Activated T-helper 2 cell treated with anti-CD3 and anti-CD28 coated beads, Interferon-gamma antibody, Interleukin-2, Interleukin-4, amounts not matched to agents 10 μg/mL and 5 μg/mL and 100 μg/mL, durations not matched to agents 14 hours and 24 hours and 36 hours (primary cell): ENCODE results near the gene KLHL18. TPM values are rescaled to one million over a fixed set of nuclear protein-coding genes. Genes with fewer than 3 reads are reported as not detected.
"Not testable (repeated sequence)": the region's sequence is repeated elsewhere in the genome, so short reads cannot be mapped to it uniquely, and the experiment has no call there.

Source experiments
- DNase-seq: peaks from one replicate; pipeline ENCODE4 v3.0.0; 2021; ENCODE audit warnings: low spot score
- H3K27ac Mint-ChIP-seq: one replicate; pipeline ENCODE4 v1.8.0; 2021; ENCODE audit warnings: mixed read lengths
- H3K27me3 Mint-ChIP-seq: one replicate; pipeline ENCODE4 v1.8.0; 2021; ENCODE audit warnings: low read depth, mixed read lengths
- H3K36me3 Mint-ChIP-seq: one replicate; pipeline ENCODE4 v1.8.0; 2021; ENCODE audit warnings: low read depth, mixed read lengths
- H3K4me1 Mint-ChIP-seq: one replicate; pipeline ENCODE4 v1.8.0; 2021; ENCODE audit warnings: low read depth, mixed read lengths
- H3K4me3 Mint-ChIP-seq: one replicate; pipeline ENCODE4 v1.8.0; 2021; ENCODE audit warnings: low read depth, mild to moderate bottlenecking, moderate library complexity, mixed read lengths
- H3K9me3 Mint-ChIP-seq: one replicate; pipeline ENCODE4 v1.8.0; 2021; ENCODE audit warnings: mixed read lengths
- intact Hi-C: fragments of 100-400 bp; cut with micrococcal nuclease; formaldehyde crosslinking; loops from one replicate; pipeline ENCODE4 v1.15.1; 2023
- total RNA-seq: library from RNA; stranded (reverse); gene quantifications from 2 replicates; pipeline ENCODE4 v1.2.3, GENCODE V29; 2022

Gene KLHL18
- total RNA-seq, 1 donor from 2014 or later = 35.7 TPM

DNA sequence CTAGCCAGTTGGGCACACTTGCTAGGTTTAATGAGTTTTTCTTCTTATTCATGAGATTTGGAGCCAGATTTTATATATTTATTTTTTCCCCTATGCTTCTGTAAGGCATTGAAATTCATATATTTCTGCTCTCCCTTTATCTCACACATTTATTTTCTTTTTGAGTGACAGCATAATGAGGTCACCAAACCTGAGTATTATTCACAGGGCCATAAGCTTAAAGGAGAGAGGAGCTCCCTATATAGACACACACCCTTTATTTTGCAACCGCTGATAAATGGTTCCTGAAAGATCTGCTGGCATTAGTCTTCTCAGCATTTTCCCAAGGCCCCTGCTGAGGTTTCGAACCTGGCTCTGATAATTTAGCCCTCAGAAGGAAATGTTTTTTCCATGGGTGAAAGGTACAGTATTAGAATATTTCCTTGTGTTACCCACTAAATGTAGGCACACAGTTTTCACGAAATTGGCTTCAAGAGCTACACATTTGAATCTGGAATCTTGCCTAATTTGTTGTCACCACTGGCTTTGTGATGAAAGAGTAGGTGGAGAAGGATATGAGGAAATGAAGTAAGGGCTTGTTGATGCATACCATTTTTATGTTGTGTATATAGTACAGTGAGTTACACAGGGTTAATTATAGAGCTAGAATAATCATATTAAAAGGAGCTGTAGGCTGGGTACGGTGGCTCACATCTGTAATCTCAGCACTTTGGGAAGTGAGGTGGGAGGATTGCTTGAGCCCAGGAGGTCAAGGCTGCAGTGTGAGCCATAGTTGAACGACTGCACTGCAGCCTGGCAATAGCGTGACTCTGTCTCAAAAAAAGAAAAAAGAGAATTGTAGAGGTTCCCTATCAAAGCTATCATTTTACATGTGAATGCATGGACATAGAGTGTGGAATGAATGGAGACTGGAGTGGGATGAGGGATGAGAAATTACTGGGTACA, 6.5 kb downstream of the KLHL18 start:
- H3K27ac Mint-ChIP-seq = no peak overlapping the region
- peaks cover 9% of the 10 kb centered on the region for H3K4me1 Mint-ChIP-seq

DNA sequence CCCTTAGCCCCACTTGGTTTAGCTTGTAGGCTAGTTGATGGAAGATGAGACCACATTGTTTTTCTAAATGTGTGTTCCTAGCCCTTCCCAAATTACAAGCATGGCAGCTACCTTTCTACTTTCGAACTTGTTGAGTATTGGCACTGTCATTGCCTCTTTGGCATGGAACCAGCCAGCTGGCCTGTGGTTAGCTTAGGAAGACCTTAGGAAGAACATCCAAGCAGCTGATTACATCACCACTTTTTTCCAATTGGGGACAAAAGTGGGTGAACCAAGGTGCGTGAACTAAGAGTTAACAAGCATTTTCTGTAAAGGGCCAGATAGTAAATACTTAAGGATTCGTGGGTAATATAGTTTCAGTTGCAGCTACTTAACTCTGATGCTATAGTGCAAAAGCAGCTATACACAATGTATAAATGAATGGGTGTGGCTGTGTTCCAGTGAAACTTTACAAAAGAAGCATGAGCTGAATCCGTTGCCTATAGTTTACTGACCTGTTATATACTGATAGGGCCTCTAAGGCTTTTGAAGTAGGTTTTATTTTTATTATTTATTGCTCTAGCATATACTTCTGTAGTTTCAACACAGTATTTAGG, 8.5 kb downstream of the KLHL18 start:
- intact Hi-C loops = no loop called here
- Mint-ChIP-seq H3K27ac (no peak overlapping the region), H3K36me3 (peaks cover 36% of the 10 kb centered on the region), H3K4me1 (peaks cover 4% of the 10 kb centered on the region), H3K27me3 (no peaks in the 10 kb centered on the region), H3K9me3 (no peaks in the 10 kb centered on the region), H3K4me3 (no peak overlapping the region)
- no peak for DNase-seq

More for the DNA sequence above, 6.5 kb downstream of the KLHL18 start:
- no peaks in the 10 kb centered on the region for H3K27me3 Mint-ChIP-seq
- H3K36me3 Mint-ChIP-seq = peaks cover 43% of the 10 kb centered on the region
- H3K4me3 Mint-ChIP-seq = no peak overlapping the region
- DNase-seq = no peak
- H3K9me3 Mint-ChIP-seq = no peaks in the 10 kb centered on the region
- intact Hi-C loops = no loop called here

DNA sequence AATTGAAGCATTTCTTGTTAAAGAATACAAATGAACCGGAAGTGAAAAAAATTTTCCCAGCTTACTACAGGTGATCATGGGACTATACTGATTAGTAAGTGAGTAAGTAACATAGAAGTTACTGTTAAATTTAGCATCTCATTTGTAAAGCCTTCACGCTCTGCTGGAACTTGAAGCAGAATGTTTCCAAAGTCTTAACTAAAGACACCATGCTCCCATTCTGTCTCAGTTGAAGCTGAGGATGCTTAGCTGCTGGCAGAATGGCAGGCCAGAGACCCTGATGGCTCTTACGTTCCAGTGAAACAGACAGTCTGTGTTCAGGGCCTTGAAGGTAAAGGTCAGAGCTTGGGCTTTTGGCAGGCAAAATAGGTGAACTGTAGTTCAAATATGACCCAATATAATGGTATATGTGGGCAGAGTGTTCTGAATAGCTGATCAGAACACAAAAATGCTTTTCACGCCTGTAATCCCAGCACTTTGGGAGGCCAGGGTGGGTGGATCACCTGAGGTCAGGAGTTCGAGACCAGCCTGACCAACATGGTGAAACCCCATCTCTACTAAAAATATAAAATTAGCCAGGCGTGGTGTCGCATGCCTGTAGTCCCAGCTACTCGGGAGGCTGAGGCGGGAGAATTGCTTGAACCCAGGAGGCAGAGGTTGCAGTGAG, 9.1 kb downstream of the KLHL18 start:
- H3K27me3 Mint-ChIP-seq, H3K4me3 Mint-ChIP-seq, H3K9me3 Mint-ChIP-seq, H3K27ac Mint-ChIP-seq, DNase-seq, intact Hi-C loops: not testable (repeated sequence)
- H3K36me3 Mint-ChIP-seq = peaks cover 36% of the 10 kb centered on the region
- H3K4me1 Mint-ChIP-seq = peaks cover 11% of the 10 kb centered on the region

DNA sequence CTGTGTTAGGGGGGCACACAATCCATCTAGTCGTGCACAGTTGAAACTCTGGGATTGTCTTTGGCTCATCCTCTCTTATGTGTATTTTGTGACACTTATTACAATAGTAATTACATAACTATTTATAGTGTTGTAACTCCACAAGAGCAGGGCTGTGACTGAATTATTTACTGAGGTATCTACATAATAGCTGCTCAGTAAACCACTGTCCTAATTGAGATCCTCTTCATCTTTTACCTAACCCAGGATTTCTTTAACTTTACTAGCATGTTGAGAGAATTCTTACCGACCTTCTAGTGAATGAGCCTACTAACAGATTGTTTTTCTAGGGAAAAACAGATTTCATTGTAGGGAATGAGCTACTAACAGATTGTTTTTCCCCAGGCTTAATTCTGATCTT, 11.1 kb downstream of the KLHL18 start:
- Mint-ChIP-seq H3K27me3 (no peaks in the 10 kb centered on the region), H3K9me3 (no peaks in the 10 kb centered on the region), H3K27ac (no peak overlapping the region), H3K36me3 (peaks cover 34% of the 10 kb centered on the region), H3K4me3 (no peak overlapping the region), H3K4me1 (peaks cover 19% of the 10 kb centered on the region)
- no peak for DNase-seq
- intact Hi-C loops = no loop called here

DNA sequence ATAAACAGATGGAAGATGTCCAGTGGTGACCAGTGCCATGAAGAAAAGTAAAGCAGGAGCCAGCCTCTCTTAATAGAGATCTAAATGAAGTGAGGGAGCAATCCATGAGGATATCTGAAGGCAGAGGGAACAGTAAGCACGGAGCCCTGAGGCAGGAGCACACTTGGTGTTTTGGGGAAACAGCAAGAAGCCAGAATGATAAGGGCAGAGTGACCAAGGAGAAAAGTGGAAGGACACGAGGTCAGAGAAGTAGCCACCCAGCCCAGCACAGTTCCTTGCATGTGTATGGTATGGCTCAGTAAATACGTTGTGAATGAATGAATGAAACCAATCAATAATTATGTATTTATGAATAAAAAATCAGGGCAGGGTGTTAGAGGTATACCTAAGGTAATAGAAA, 11.6 kb downstream of the KLHL18 start:
- Mint-ChIP-seq H3K4me3 (no peak overlapping the region), H3K4me1 (peaks cover 20% of the 10 kb centered on the region), H3K27ac (no peak overlapping the region), H3K36me3 (peaks cover 29% of the 10 kb centered on the region), H3K27me3 (no peaks in the 10 kb centered on the region), H3K9me3 (no peaks in the 10 kb centered on the region)
- intact Hi-C loops = no loop called here
- no peak for DNase-seq

DNA sequence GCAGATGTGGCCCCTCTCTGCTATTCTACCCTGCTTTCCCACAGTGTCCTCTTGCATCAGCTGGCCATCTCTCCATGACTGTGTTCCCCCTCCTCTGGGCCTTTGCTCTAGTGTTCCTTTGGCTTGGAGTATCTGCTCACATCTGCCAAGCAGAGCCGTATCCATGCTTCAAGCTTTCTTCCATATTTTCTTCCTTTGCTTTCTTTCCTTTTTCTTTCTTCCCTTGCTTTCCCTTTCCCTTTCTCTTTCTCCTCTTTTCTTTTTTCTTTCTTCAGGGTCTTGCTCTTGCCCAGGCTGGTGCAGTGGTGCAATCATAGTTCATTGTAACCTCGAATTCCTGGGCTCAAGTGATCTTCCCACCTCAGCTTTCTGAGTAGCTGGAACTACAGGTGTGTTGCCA, 12.6 kb downstream of the KLHL18 start:
- intact Hi-C loops = no loop called here
- H3K36me3 Mint-ChIP-seq = peaks cover 20% of the 10 kb centered on the region

DNA sequence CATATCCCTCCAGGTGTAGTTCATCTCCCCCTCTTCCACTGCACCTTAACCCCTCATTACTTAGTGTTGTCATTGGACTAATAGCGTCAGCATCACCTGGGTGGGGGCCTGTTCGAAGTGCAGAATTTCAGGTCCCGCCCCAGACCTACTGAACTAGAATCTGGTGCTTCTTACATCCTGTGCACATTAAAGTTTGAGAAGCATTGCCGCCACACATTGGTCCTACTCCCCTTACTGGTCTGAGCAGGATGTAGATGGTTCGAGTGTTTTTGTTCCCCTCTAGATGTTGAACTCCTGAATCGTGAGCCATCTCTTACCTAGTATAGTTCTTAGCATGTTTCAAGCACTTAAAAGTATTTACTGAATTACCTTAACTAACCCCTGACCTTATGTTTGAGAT, 13.2 kb downstream of the KLHL18 start:
- H3K27ac Mint-ChIP-seq = no peak overlapping the region
- peaks cover 27% of the 10 kb centered on the region for H3K4me1 Mint-ChIP-seq
- no peak for DNase-seq
- no peaks in the 10 kb centered on the region for H3K9me3 Mint-ChIP-seq
- intact Hi-C loops = no loop called here
- H3K4me3 Mint-ChIP-seq = no peak overlapping the region
- peaks cover 14% of the 10 kb centered on the region for H3K36me3 Mint-ChIP-seq
- H3K27me3 Mint-ChIP-seq = no peaks in the 10 kb centered on the region

More for the DNA sequence above, 12.6 kb downstream of the KLHL18 start:
- Mint-ChIP-seq H3K27me3 (no peaks in the 10 kb centered on the region), H3K4me1 (peaks cover 27% of the 10 kb centered on the region), H3K4me3 (no peak overlapping the region), H3K9me3 (no peaks in the 10 kb centered on the region), H3K27ac (no peak overlapping the region)
- no peak for DNase-seq

DNA sequence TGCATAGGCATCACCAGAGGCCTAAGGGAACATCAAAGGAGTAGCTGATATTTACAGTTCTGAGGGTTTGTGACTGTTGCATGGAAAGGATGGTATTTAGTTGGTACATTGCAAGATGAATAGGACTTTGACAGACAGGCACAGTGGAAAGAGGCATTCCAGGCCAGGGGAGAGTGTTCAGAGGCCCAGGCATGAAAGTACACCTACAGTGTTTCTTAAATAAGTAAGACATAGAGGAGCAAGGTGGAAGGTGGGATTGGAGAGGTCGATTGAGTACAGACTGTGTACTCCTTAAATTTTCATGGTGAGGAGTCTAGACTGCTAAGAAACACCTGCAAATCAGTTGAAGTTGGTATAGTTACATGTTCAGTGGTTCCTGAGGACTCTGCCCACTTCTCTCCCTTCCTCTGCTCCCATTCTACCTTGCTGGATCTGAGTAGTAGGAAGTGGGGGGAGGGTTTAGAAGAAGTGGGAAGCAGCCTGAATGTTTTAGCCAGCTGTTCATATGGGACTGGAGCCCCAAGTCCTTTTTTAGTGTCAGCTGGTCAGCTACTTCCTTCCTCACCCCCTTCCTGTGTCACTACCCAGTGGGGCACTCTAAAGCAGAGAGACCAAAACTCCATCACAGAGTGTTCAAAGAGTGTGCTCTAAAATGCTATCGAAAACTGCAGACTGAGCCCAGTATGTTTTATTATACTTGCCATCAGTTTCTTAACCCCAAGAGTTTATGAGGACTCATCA, 14.0 kb downstream of the KLHL18 start:
- Mint-ChIP-seq H3K27ac (no peak overlapping the region), H3K36me3 (peaks cover 14% of the 10 kb centered on the region), H3K4me1 (peaks cover 27% of the 10 kb centered on the region), H3K4me3 (no peak overlapping the region), H3K27me3 (no peaks in the 10 kb centered on the region), H3K9me3 (no peaks in the 10 kb centered on the region)
- intact Hi-C loops = no loop called here
- DNase-seq = no peak

DNA sequence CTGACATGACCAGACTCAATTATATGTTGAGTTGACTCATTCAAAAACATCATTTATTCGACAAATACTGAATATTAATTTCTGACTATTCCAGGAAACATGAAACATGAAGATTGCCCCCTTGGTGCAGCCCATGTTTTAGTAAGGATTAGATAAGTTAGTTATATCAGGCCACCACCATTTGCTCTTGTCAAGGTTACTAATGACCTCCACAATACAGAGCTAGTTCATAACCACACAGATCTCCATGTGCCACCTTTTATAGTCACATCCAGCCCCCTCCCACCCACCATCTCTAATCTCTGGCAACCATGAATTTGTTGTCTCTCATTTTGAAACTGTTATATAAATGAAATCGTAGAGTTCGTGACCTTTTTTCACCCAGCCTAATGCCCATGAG, 15.7 kb downstream of the KLHL18 start:
- H3K36me3 Mint-ChIP-seq = peaks cover 25% of the 10 kb centered on the region
- peaks cover 29% of the 10 kb centered on the region for H3K4me1 Mint-ChIP-seq
- no peak for DNase-seq
- H3K27ac Mint-ChIP-seq = no peak overlapping the region
- H3K4me3 Mint-ChIP-seq = no peak overlapping the region
- no peaks in the 10 kb centered on the region for H3K9me3 Mint-ChIP-seq
- intact Hi-C loops = no loop called here
- no peaks in the 10 kb centered on the region for H3K27me3 Mint-ChIP-seq

DNA sequence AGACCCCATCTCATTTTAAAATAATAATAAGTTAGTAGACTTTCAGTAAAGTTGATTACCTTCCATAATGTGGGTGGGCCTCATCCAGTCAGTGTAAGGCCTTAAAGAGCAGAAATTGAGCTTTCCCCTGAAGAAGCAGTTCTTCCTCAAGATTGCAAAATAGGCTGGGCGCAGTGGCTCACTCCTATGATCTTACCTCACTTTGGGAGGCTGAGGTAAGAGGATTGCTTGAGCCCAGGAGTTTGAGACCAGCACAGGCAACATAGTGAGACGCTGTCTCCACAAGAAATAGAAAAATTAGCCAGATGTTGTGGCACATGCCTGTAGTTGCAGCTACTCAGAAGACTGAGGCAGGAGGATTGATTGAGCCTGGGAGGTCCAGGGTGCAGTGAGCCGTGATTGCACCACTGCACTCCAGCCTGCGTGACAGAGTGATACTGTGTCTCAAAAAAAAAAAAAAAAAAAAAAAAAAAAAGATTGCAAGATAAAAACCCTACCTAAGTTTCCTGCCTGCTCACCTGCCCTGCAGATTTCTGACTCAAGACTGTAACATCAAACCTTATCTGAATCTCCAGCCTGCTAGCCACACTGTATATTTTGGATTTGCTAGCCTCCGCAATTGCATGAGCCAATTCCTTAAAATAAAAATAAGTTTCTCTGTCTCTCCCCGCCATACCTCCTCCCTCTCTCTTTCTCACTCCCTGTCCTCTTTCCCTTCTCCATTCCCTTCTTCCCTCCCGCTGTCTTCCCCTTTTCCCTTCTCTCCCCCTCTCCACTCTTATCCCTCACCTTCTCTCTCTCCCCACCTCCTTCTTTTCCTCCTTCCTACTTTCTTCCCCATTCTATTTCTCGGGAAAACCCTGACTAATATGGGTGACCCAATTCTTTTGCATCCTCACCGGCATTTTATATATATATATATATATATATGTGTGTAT, 16.9 kb downstream of the KLHL18 start:
- DNase-seq = no peak
- Mint-ChIP-seq H3K4me3 (no peak overlapping the region), H3K27me3 (no peaks in the 10 kb centered on the region), H3K27ac (no peak overlapping the region), H3K9me3 (no peaks in the 10 kb centered on the region), H3K36me3 (peaks cover 23% of the 10 kb centered on the region), H3K4me1 (peaks cover 29% of the 10 kb centered on the region)
- intact Hi-C loops = no loop called here

DNA sequence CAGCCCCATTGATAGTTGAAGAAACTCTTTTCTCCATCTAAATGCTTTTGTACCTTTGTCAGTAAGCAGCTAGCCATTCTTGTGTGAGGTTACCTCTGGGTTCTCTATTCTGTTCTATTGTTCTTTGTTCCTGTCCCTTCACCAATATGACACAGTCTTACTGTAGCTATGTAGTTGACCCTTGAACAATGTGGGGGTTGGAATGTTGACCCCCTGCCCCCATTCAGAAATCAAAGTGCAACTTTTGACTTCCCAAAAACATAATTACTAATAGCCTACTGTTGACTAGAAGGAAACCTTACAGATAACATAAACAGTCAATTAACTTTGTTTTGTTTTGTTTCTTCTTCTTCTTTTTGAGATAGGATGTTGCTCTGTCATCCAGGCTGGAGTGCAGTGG, 18.7 kb downstream of the KLHL18 start:
- intact Hi-C loops = no loop called here
- H3K4me3 Mint-ChIP-seq = no peak overlapping the region

DNA sequence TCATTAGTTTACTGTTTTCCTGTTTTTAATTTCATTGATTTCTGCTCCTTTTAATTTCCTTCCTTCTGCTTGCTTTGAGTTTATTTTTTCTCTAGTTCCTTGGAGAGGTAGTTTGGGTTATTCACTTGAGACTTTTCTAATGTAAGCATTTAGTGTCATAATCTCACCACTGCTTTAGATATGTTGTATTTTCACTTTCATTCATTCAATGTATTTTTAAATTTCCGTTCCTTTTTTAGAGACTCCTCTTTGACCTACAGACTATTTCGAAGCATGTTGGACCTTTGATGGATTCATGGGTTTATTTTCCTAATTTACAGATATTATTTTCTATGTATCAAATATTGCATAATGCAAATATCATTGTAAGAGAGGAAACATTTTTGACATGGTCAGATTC, 23.3 kb downstream of the KLHL18 start:
- no peak overlapping the region for H3K4me3 Mint-ChIP-seq
- H3K4me1 Mint-ChIP-seq = peaks cover 6% of the 10 kb centered on the region
- H3K9me3 Mint-ChIP-seq = no peaks in the 10 kb centered on the region
- no peak overlapping the region for H3K27ac Mint-ChIP-seq
- intact Hi-C loops = no loop called here
- no peaks in the 10 kb centered on the region for H3K27me3 Mint-ChIP-seq
- peaks cover 47% of the 10 kb centered on the region for H3K36me3 Mint-ChIP-seq
- DNase-seq = no peak

More for the DNA sequence above, 18.7 kb downstream of the KLHL18 start:
- Mint-ChIP-seq H3K4me1 (peaks cover 27% of the 10 kb centered on the region), H3K27me3 (no peaks in the 10 kb centered on the region), H3K9me3 (no peaks in the 10 kb centered on the region), H3K36me3 (peaks cover 32% of the 10 kb centered on the region), H3K27ac (no peak overlapping the region)
- DNase-seq = no peak
